Fibroblast of lung (primary cell): Measurements from ENCODE around the gene CSNK1D.

ENCODE experiments used
- CTCF ChIP-seq, 2 donors: IDR thresholded peaks in 1 of 2; conservative IDR thresholded peaks in 1 of 2; 1 replicate in 1 of 2; 2 replicates in 1 of 2; pipeline ENCODE4 v1.5.1; 2011 to 2012; ENCODE audit warnings: low read length in 2 of 2, control low read depth in 1 of 2, inconsistent platforms in 1 of 2, low read depth in 1 of 2, mild to moderate bottlenecking in 1 of 2
- EZH2 ChIP-seq: IDR thresholded peaks from 2 replicates; pipeline ENCODE4 v1.5.1; 2012; ENCODE audit warnings: low read length, control low read depth, mild to moderate bottlenecking; ENCODE audit errors: missing control alignments

DNA sequence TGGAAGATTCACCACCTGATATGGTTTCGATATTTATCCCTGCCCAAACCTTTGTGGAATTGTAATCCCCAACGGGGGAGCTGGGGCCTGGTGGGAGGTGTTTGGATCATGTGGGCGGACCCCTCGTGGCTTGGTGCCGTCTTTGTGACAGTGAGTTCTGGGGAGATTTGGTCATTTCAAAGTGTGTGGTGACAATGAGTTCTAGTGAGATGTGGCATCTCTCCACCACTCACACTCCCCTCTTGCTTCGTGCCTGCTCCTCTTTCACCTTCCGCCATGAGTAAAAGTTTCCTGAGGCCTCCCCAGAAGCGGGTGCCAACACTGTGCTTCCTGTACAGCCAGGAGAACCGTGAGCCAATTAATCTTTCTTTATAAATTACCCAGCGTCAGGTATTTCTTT lies 70.5 kb downstream of the CSNK1D start:
- no peak for TF ChIP-seq EZH2
- no peak for TF ChIP-seq CTCF (conservative IDR thresholded peaks at IDR 0.05 in 1 of 2, IDR thresholded peaks at IDR 0.05 in 1 of 2; ENCODE audit: low read depth in 1 of 2, low read length in 2 of 2)
